Measurements from ENCODE around the gene NCOA5. TPM values are rescaled to one million over a fixed set of nuclear protein-coding genes. Genes with fewer than 3 reads are reported as not detected.
A peak's percentile ranks its signal among the peaks of the same experiment; 100 is the strongest.

The NCOA5 gene
- total RNA-seq, result 10 to 100 TPM; 18.2 to 19.2 TPM

DNA sequence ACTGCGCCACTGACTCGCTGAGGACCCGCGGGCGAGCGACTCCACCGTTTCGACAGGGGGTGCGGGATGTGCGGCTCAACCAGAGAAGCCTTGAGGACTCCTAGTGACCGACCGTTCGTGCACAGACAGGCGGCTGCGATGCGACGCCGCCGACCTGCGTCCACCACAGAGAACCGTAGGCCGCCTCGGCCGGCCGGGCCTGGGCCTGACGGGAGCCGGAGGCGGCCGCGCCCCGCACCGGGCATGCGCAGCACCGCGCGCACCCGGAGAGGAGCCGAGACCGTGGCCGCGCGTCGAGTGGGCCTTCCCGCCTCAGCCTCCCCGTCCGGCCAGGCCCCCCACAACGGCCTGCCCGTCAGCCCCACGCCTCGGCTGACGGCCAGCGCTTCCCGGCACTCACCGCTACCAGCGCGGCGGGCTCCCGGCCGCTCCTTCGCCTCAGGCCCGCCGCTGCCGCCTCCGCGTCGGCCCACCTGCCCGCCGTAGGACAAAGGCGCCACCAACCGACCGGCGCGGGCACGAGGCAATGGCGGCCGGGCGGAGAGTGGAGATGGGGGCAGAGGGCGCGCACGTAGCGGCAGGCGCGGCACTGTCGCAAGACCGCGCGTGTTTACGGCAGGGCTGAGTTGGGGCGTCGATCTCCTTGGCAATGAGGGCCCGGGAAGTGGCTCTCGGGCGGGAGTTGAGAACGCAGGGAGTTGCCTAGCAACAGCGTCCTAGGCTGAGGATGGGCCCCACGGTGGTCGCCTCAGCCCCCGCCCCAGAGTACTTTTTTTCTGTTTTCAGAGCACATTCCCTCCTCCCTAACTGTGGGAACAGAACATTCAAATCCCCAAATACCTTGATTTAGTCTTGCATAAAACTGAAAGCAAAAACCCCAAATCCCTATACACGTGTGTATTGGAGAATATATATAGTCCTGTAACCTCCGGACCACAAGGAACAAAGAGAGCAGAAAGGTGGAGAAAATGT is at the start of gene NCOA5:
Gene NCOA5 (minus strand): TSS at position 546 of the 972 bp plus-strand sequence. CDS start 10,538 bp downstream, outside the sequence.
- Mint-ChIP-seq H3K9me3 (no peaks in the 10 kb centered on the region), H3K4me1 (ENCODE audit: low read depth) (peaks cover 52% of the 10 kb centered on the region), H3K27ac (peak within 1 kb of the TSS; percentile 79), H3K27me3 (ENCODE audit: low read depth) (no peaks in the 10 kb centered on the region), H3K36me3 (ENCODE audit: insufficient read depth in 2 of 2) (peaks cover 0 to 2% of the 10 kb centered on the region in 2 donors), H3K4me3 (peak within 1 kb of the TSS; percentile 92 to 96)
- ATAC-seq (replicated peaks in 1 of 2) (peak; percentile 89 to 90), DNase-seq (peak; percentile 93 to 96)

DNA sequence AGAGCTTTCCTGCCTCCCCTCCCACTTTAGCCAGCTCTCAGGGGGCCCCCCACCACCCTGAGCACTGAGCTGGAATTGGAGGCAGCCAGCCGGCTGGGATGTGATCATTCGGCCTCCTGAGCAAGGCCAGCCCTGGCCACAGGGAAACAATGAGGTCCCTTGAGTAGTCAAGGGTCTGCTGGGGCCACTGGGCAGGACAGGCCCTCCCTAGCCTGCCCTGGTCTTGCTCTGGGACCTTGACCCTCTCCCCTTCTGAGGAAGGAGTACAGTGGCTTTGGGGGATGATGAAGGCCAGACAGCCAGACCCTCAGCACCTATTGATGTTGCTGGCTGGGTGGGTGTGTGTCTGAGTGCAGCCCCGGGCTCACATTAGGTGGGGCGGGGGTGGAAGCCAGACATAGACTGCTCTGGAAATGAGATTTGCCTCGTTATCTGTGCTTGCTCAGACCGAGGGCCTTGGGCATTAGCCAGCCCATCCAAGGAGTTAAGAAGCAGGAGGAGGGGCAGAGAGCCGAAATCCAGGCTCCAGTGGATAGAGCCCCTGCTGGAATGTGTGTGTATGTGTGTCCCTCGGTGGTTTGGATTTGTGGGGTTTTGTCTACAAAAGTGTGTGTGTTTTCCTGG is 49.6 kb upstream of the NCOA5 start:
- no peak overlapping the region for H3K27ac Mint-ChIP-seq
- H3K27me3 Mint-ChIP-seq (ENCODE audit: low read depth), result peaks cover 36% of the 10 kb centered on the region
- ATAC-seq (replicated peaks in 1 of 2) (no peak), DNase-seq (no peak)
- H3K4me3 Mint-ChIP-seq, result no peak overlapping the region
- no peaks in the 10 kb centered on the region for H3K36me3 Mint-ChIP-seq (ENCODE audit: insufficient read depth in 2 of 2)
- H3K9me3 Mint-ChIP-seq, result no peaks in the 10 kb centered on the region
- H3K4me1 Mint-ChIP-seq (ENCODE audit: low read depth), result no peaks in the 10 kb centered on the region

DNA sequence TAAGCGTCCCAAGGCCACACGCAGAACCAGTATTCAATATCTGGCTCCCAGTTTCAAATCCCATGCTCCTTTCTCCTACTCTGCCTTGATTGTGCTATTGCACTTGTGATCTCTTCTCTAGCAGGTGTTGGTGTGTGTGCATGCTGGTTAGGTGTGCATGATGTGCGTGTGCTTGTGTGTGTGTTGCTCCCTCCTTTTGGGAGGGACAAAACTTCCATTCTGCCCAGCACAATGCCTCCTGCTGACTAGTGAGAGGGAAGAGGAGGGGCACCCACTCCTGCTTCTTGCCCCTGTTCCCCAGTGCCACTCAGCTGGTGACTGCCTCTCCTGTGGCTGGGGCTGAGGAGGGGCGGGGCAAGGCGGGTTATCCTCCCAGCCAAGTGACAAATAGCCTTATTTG is 48.1 kb upstream of the NCOA5 start:
- Mint-ChIP-seq H3K36me3 (ENCODE audit: insufficient read depth in 2 of 2) (no peaks in the 10 kb centered on the region), H3K27me3 (ENCODE audit: low read depth) (peaks cover 33% of the 10 kb centered on the region), H3K9me3 (no peaks in the 10 kb centered on the region), H3K4me3 (no peak overlapping the region), H3K4me1 (ENCODE audit: low read depth) (peaks cover 3% of the 10 kb centered on the region), H3K27ac (no peak overlapping the region)
- ATAC-seq (replicated peaks in 1 of 2) (no peak), DNase-seq (no peak)

DNA sequence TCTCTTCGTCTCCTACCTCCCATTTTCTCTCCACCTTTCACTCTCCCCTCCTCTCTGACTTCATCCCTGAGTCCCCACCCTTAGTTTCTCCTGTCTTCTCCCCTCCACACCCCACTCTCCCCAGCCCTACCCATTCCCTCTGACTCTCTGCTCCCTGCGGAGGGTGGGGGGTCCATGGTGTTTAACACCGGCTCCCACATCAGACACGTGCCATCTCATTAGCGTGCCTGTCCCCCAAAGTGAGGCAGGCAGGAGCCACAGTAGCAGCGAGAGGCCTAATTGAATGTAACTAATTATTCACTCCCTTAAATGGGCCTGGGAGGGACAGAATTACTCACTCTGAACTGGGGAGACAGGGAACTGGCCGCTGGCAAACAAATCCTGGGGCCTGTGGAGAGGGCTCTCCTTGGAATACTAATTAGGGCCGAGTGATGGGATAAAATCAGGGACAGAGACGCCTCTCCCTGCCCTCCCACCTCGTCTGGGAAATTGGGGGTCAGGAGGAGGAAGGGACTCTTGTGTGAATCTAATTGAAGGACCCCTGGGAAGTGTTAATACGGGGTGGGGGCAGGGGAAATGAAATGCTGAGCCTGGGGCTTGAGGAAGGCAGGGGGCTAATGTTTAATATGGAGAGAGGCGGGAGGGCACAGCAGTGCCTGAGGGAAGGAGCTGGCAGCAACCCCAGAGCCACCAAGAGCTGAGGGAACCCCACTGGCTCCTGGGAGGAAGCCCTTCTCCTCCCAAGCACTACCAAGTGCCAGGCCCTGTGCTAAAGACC is 46.3 kb upstream of the NCOA5 start:
- H3K27ac Mint-ChIP-seq, result no peak overlapping the region

DNA sequence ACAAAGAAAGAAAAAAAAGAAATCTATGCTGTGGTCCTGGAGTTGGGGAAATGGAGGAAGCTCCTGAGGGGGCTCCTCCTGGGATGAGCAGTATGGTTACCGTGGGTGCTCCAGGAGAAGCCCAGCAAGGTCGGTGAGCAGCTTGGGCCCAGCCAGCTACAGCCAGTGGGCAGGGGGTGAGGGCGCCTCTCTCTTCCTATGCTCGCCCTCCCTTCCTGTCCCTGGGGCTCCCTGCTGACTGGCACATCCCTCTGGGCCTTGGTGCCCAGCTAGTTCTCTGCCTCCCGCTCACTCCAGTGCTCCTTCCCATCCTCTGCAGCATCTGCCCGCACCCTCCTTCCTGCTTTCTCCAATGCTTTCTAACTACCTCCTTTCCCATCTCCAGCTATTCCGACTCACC is 45.0 kb upstream of the NCOA5 start:
- DNase-seq (no peak), ATAC-seq (replicated peaks in 1 of 2) (no peak)
- H3K4me1 Mint-ChIP-seq (ENCODE audit: low read depth), result peaks cover 9% of the 10 kb centered on the region
- H3K9me3 Mint-ChIP-seq, result no peaks in the 10 kb centered on the region
- H3K36me3 Mint-ChIP-seq (ENCODE audit: insufficient read depth in 2 of 2), result no peaks in the 10 kb centered on the region
- no peak overlapping the region for H3K27ac Mint-ChIP-seq
- H3K27me3 Mint-ChIP-seq (ENCODE audit: low read depth), result peaks cover 34% of the 10 kb centered on the region
- no peak overlapping the region for H3K4me3 Mint-ChIP-seq

More for the DNA sequence above, 46.3 kb upstream of the NCOA5 start:
- Mint-ChIP-seq H3K4me1 (ENCODE audit: low read depth) (peaks cover 9% of the 10 kb centered on the region), H3K9me3 (no peaks in the 10 kb centered on the region), H3K36me3 (ENCODE audit: insufficient read depth in 2 of 2) (no peaks in the 10 kb centered on the region), H3K4me3 (no peak overlapping the region), H3K27me3 (ENCODE audit: low read depth) (peaks cover 32% of the 10 kb centered on the region)
- no peak for ATAC-seq (replicated peaks in 1 of 2)
- no peak for DNase-seq

DNA sequence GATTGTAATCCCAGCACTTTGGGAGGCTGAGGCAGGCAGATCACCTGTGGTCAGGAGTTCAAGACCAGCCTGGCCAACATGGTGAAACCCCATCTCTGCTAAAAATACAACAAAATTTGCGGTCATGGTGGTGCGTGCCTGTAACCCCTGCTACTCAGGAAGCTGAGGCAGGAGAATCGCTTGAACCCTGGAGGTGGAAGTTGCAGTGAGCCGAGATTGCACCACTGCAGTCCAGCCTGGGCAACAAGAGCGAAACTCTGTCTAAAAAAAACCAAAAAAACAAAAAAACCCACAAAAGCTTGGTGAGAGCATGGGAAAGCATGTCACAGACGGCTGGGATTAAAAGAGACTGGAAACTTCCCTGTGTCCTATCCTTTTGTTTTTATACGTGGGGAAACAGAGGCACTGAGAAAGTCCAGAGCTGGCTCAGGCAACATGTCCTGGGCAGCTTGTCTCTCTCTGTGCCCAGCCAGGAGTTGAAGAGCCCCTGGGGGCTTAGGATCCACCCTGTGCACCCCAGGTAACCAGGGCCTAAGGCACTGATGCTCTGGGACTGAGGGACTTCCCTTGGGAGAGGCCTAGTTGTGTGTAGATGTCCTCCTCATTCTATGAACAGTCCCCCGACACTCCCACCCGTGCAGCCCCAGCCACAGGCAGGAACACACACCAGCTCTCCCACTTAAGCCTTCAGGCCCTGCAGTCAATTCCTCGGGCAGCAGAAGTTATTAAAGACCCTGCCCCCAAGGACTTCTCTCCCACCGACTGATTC is 44.3 kb upstream of the NCOA5 start:
- DNase-seq (no peak), ATAC-seq (replicated peaks in 1 of 2) (no peak)
- Mint-ChIP-seq H3K27me3 (ENCODE audit: low read depth) (peaks cover 34% of the 10 kb centered on the region), H3K9me3 (no peaks in the 10 kb centered on the region), H3K36me3 (ENCODE audit: insufficient read depth in 2 of 2) (no peaks in the 10 kb centered on the region), H3K4me3 (no peak overlapping the region), H3K4me1 (ENCODE audit: low read depth) (peaks cover 9% of the 10 kb centered on the region), H3K27ac (no peak overlapping the region)

DNA sequence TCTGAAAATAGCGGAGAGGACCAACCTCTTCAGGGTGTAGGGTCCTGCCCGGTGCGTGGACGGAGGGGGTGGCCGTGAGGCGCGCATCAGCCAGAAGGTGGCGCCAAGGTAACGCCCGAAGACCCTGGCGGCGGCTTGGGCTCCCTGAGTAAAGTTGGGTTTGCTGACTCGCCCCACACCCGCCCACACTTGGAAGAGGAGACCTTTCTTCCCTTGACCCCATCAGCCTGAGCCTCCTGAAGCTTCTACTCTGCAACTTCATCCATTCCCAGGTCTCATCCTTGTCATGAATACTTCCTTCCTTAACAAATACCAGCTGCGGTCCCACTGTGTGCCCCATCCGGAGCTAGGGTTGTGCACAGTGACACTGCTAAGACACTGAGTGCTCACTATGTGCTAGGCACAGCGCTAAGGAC is 43.0 kb upstream of the NCOA5 start:
- Mint-ChIP-seq H3K4me3 (no peak overlapping the region), H3K36me3 (ENCODE audit: insufficient read depth in 2 of 2) (no peaks in the 10 kb centered on the region), H3K27me3 (ENCODE audit: low read depth) (peaks cover 34% of the 10 kb centered on the region), H3K4me1 (ENCODE audit: low read depth) (peaks cover 9% of the 10 kb centered on the region), H3K27ac (no peak overlapping the region), H3K9me3 (no peaks in the 10 kb centered on the region)
- ATAC-seq (replicated peaks in 1 of 2), result peak; percentile 91 to 93
- DNase-seq, result peak; percentile 72 to 74

DNA sequence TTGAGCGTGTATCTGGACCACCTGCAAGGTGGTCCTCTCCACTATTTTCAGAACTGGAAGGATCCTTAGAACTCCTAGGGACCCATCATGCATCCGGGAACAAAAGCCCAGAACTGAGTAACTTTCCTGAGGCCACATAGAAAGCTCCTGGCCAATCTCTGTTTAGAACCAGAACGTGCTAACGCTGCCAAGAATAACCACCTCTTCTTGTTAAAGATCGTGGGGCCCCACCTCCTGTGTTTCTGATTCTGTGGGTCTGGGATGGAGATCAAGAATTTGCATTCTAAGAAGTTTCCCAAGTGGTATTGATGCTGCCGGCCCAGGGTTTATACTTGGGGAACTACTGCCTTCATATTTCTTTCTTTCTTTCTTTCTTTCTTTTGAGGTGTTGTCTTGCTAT is 41.6 kb upstream of the NCOA5 start:
- Mint-ChIP-seq H3K4me3 (no peak overlapping the region), H3K9me3 (no peaks in the 10 kb centered on the region), H3K27ac (no peak overlapping the region), H3K36me3 (ENCODE audit: insufficient read depth in 2 of 2) (no peaks in the 10 kb centered on the region), H3K4me1 (ENCODE audit: low read depth) (peaks cover 9% of the 10 kb centered on the region), H3K27me3 (ENCODE audit: low read depth) (peaks cover 34% of the 10 kb centered on the region)
- no peak for ATAC-seq (replicated peaks in 1 of 2)
- no peak for DNase-seq

DNA sequence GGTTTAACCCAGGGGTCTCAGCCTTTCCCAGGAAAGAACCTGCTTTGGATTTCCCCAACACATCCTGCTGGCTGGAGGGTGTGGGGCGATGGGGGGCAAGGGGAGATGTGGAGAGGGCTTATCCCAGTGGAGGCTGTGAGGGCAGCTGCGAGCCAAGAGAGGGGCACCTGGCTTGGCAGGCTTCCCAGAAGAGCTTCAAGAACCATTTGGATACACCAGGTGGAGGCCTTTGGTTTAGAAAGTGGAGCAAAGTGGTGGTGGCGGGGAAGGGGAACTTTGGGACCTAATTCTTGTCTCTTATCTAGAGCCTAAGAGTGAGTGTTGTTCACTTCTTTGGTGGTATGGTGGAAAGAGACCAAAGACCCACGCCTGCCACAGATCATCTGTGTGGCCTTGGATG is 40.8 kb upstream of the NCOA5 start:
- no peak for DNase-seq
- H3K27ac Mint-ChIP-seq, result no peak overlapping the region
- H3K4me1 Mint-ChIP-seq (ENCODE audit: low read depth), result peaks cover 9% of the 10 kb centered on the region
- ATAC-seq (replicated peaks in 1 of 2), result no peak
- no peak overlapping the region for H3K4me3 Mint-ChIP-seq
- no peaks in the 10 kb centered on the region for H3K9me3 Mint-ChIP-seq
- H3K27me3 Mint-ChIP-seq (ENCODE audit: low read depth), result peaks cover 34% of the 10 kb centered on the region
- H3K36me3 Mint-ChIP-seq (ENCODE audit: insufficient read depth in 2 of 2), result no peaks in the 10 kb centered on the region

DNA sequence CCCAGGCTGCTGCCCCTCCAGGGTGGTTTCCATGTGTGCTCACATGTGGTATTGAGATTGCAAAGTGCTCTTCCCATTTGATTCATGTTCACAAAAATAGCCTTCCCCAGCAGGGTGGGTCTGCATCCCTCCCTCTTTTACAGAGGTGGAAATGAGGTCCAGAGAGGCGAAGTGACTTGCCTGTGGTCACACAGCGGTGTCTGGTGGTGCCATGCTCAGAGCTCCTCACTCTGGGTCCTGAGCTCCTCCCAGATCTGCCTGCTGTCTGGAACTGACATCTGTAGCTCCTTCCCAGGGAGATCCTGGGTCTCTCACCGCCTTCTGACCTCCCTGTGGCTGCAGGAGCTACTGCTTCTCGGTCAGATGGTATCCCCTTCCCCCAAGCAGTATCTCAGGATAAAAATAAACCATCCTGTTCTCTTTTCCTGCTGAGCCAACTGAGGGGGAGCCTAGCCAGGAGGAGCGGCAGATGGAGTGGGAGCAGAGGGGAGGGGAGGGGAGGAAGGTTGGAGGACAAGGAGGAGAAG is 40.3 kb upstream of the NCOA5 start:
- DNase-seq, result no peak
- no peaks in the 10 kb centered on the region for H3K9me3 Mint-ChIP-seq
- H3K4me1 Mint-ChIP-seq (ENCODE audit: low read depth), result peaks cover 9% of the 10 kb centered on the region
- peaks cover 32% of the 10 kb centered on the region for H3K27me3 Mint-ChIP-seq (ENCODE audit: low read depth)
- ATAC-seq (replicated peaks in 1 of 2), result peak in 1 of 2 donors; percentile 50
- no peaks in the 10 kb centered on the region for H3K36me3 Mint-ChIP-seq (ENCODE audit: insufficient read depth in 2 of 2)
- no peak overlapping the region for H3K4me3 Mint-ChIP-seq
- no peak overlapping the region for H3K27ac Mint-ChIP-seq

DNA sequence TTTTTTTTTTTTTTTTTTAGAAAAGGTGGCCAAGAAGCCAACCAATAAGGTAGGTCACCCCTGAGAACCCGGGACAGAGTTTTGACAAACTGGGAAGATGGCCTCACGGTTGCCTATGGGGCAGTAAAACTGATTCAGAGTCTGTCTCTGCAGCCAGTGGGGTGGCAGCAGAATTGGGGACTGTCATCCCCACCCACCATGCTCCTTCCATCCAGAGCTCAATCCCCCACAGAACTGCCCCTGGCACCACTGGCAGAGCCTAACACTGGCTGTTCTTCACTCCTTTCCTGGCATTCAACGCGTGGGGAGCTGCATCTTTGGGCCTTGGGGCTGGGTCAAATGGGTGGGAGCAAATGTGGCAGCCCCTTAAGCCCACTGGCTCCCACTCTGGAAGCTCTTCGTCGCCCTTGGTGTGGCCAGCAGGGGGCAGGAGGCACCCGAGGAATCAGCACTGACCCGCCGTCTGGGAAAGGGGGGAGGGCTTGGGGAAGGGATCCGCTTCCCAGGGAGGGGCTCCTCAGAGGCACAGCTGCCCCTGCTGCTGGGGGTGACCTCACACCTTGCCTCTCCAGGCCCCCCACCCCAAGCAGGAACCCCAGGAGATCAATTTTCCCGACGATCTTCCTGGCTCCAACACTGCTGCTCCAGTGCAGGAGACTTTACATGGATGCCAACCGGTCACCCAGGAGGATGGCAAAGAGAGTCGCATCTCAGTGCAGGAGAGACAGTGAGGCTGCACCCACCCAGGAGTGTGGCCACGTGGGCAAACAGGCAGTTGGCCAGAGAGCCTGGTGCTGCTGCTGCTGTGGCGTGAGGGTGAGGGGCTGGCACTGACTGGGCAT is 38.8 kb upstream of the NCOA5 start:
- Mint-ChIP-seq H3K9me3 (no peaks in the 10 kb centered on the region), H3K27me3 (ENCODE audit: low read depth) (peaks cover 27% of the 10 kb centered on the region), H3K4me3 (no peak overlapping the region), H3K36me3 (ENCODE audit: insufficient read depth in 2 of 2) (no peaks in the 10 kb centered on the region), H3K27ac (no peak overlapping the region), H3K4me1 (ENCODE audit: low read depth) (peaks cover 9% of the 10 kb centered on the region)
- ATAC-seq (replicated peaks in 1 of 2), result no peak
- DNase-seq, result no peak

All from activated T-cell treated with anti-CD3 and anti-CD28 coated beads, Interleukin-2, amount 50 U/mL, for 72 hours (primary cell).